ENCODE data around the gene PRSS48. TPM values are rescaled to one million over a fixed set of nuclear protein-coding genes. Genes with fewer than 3 reads are reported as not detected.
"Not testable (repeated sequence)": the region's sequence is repeated elsewhere in the genome, so short reads cannot be mapped to it uniquely, and the experiment has no call there.

PRSS48 gene
- not detected in 2 replicates for total RNA-seq (2014; rRNA removed; shearing (Covaris generic))

GRCh38 chr4:151276787-151277562 is at the start of gene PRSS48:
TSS of gene PRSS48 (plus strand) at chr4:151277161. CDS start at chr4:151277173, 12 bp downstream.
- DNase-seq: peak; percentile 77
- Histone ChIP-seq H3K4me3 (ENCODE audit: insufficient read depth, low read depth, low read length) (no peak within 1 kb of the TSS), H3K27me3 (ENCODE audit: control insufficient read depth, insufficient read depth, low read length) (no peaks in the 10 kb centered on the region), H3K36me3 (replicated peaks; ENCODE audit: control insufficient read depth, insufficient read depth, low read length) (no peaks in the 10 kb centered on the region)

- Histone ChIP-seq H3K36me3 (replicated peaks; ENCODE audit: control insufficient read depth, insufficient read depth, low read length) (no peaks in the 10 kb centered on the region), H3K4me3 (ENCODE audit: insufficient read depth, low read depth, low read length) (no peak overlapping the region), H3K27me3 (ENCODE audit: control insufficient read depth, insufficient read depth, low read length) (no peaks in the 10 kb centered on the region)
- no peak for DNase-seq
Measured at GRCh38 chr4:151227172-151227571, 49.8 kb upstream of the PRSS48 start.

- Histone ChIP-seq H3K27me3 (ENCODE audit: control insufficient read depth, insufficient read depth, low read length) (no peaks in the 10 kb centered on the region), H3K4me3 (ENCODE audit: insufficient read depth, low read depth, low read length) (no peak overlapping the region), H3K36me3 (replicated peaks; ENCODE audit: control insufficient read depth, insufficient read depth, low read length) (no peaks in the 10 kb centered on the region)
- no peak for DNase-seq
Measured at GRCh38 chr4:151227731-151228130, 49.2 kb upstream of the PRSS48 start.

- Histone ChIP-seq H3K36me3 (replicated peaks; ENCODE audit: control insufficient read depth, insufficient read depth, low read length) (no peaks in the 10 kb centered on the region), H3K27me3 (ENCODE audit: control insufficient read depth, insufficient read depth, low read length) (no peaks in the 10 kb centered on the region), H3K4me3 (ENCODE audit: insufficient read depth, low read depth, low read length) (no peak overlapping the region)
- DNase-seq: no peak
Measured at GRCh38 chr4:151228189-151229119, 48.5 kb upstream of the PRSS48 start.

GRCh38 chr4:151231915-151232595 is 44.9 kb upstream of the PRSS48 start:
- Histone ChIP-seq H3K27me3 (ENCODE audit: control insufficient read depth, insufficient read depth, low read length) (no peaks in the 10 kb centered on the region), H3K36me3 (replicated peaks; ENCODE audit: control insufficient read depth, insufficient read depth, low read length) (no peaks in the 10 kb centered on the region), H3K4me3 (ENCODE audit: insufficient read depth, low read depth, low read length) (no peak overlapping the region)
- no peak for DNase-seq

GRCh38 chr4:151233600-151233999 is 43.4 kb upstream of the PRSS48 start:
- Histone ChIP-seq H3K27me3 (ENCODE audit: control insufficient read depth, insufficient read depth, low read length) (no peaks in the 10 kb centered on the region), H3K4me3 (ENCODE audit: insufficient read depth, low read depth, low read length) (no peak overlapping the region), H3K36me3 (replicated peaks; ENCODE audit: control insufficient read depth, insufficient read depth, low read length) (no peaks in the 10 kb centered on the region; the same call in 1 of the 2 replicates)
- no peak for DNase-seq

GRCh38 chr4:151235373-151235772 is 41.6 kb upstream of the PRSS48 start:
- not testable (repeated sequence) for H3K27me3 ChIP-seq (ENCODE audit: control insufficient read depth, insufficient read depth, low read length); H3K4me3 ChIP-seq (ENCODE audit: insufficient read depth, low read depth, low read length)

GRCh38 chr4:151236036-151236435 is 40.9 kb upstream of the PRSS48 start:
- no peak overlapping the region for H3K4me3 ChIP-seq (ENCODE audit: insufficient read depth, low read depth, low read length)
- no peaks in the 10 kb centered on the region for H3K27me3 ChIP-seq (ENCODE audit: control insufficient read depth, insufficient read depth, low read length)
- DNase-seq: no peak
- no peaks in the 10 kb centered on the region; the same call in 1 of the 2 replicates for H3K36me3 ChIP-seq (replicated peaks; ENCODE audit: control insufficient read depth, insufficient read depth, low read length)

More at GRCh38 chr4:151235373-151235772, 41.6 kb upstream of the PRSS48 start:
- H3K36me3 ChIP-seq (replicated peaks; ENCODE audit: control insufficient read depth, insufficient read depth, low read length); DNase-seq: not testable (repeated sequence)

GRCh38 chr4:151238477-151238876 is 38.5 kb upstream of the PRSS48 start:
- no peak for DNase-seq
- Histone ChIP-seq H3K36me3 (replicated peaks; ENCODE audit: control insufficient read depth, insufficient read depth, low read length) (no peaks in the 10 kb centered on the region; the same call in 1 of the 2 replicates), H3K27me3 (ENCODE audit: control insufficient read depth, insufficient read depth, low read length) (no peaks in the 10 kb centered on the region), H3K4me3 (ENCODE audit: insufficient read depth, low read depth, low read length) (no peak overlapping the region)

- no peaks in the 10 kb centered on the region; the same call in 1 of the 2 replicates for H3K36me3 ChIP-seq (replicated peaks; ENCODE audit: control insufficient read depth, insufficient read depth, low read length)
- H3K4me3 ChIP-seq (ENCODE audit: insufficient read depth, low read depth, low read length): no peak overlapping the region
- no peak for DNase-seq
- no peaks in the 10 kb centered on the region for H3K27me3 ChIP-seq (ENCODE audit: control insufficient read depth, insufficient read depth, low read length)
Measured at GRCh38 chr4:151239608-151240007, 37.4 kb upstream of the PRSS48 start.

GRCh38 chr4:151242305-151242704 is 34.7 kb upstream of the PRSS48 start:
- H3K4me3 ChIP-seq (ENCODE audit: insufficient read depth, low read depth, low read length): no peak overlapping the region
- H3K36me3 ChIP-seq (replicated peaks; ENCODE audit: control insufficient read depth, insufficient read depth, low read length): no peaks in the 10 kb centered on the region; the same call in 1 of the 2 replicates
- no peak for DNase-seq
- H3K27me3 ChIP-seq (ENCODE audit: control insufficient read depth, insufficient read depth, low read length): no peaks in the 10 kb centered on the region

GRCh38 chr4:151246742-151247141 is 30.2 kb upstream of the PRSS48 start:
- H3K36me3 ChIP-seq (replicated peaks; ENCODE audit: control insufficient read depth, insufficient read depth, low read length): no peaks in the 10 kb centered on the region
- H3K4me3 ChIP-seq (ENCODE audit: insufficient read depth, low read depth, low read length): no peak overlapping the region
- no peak for DNase-seq
- H3K27me3 ChIP-seq (ENCODE audit: control insufficient read depth, insufficient read depth, low read length): no peaks in the 10 kb centered on the region

- Histone ChIP-seq H3K4me3 (ENCODE audit: insufficient read depth, low read depth, low read length) (no peak overlapping the region), H3K27me3 (ENCODE audit: control insufficient read depth, insufficient read depth, low read length) (no peaks in the 10 kb centered on the region), H3K36me3 (replicated peaks; ENCODE audit: control insufficient read depth, insufficient read depth, low read length) (no peaks in the 10 kb centered on the region)
- no peak for DNase-seq
Measured at GRCh38 chr4:151247395-151247794, 29.6 kb upstream of the PRSS48 start.

- DNase-seq: no peak
Measured at GRCh38 chr4:151248519-151248918, 28.4 kb upstream of the PRSS48 start.

More at GRCh38 chr4:151248519-151248918, 28.4 kb upstream of the PRSS48 start:
- no peaks in the 10 kb centered on the region for H3K36me3 ChIP-seq (replicated peaks; ENCODE audit: control insufficient read depth, insufficient read depth, low read length)
- no peak overlapping the region for H3K4me3 ChIP-seq (ENCODE audit: insufficient read depth, low read depth, low read length)
- no peaks in the 10 kb centered on the region for H3K27me3 ChIP-seq (ENCODE audit: control insufficient read depth, insufficient read depth, low read length)
